K562 (cell line): ENCODE data around the gene TEKT2. TPM values are rescaled to one million over a fixed set of nuclear protein-coding genes. Genes with fewer than 3 reads are reported as not detected.

ENCODE experiments used
- LARP7 ChIP-seq: fragments of 450-650 bp; IDR thresholded peaks from 2 replicates; pipeline ENCODE4 v1.6.1; 2016
- MIER1 ChIP-seq: fragments of 450-650 bp; IDR thresholded peaks from 2 replicates; pipeline ENCODE4 v1.6.1; 2016; ENCODE audit warnings: antibody characterized with exemption, mild to moderate bottlenecking, low read depth
- NR2F6 ChIP-seq: fragments of 450-650 bp; formaldehyde crosslinking; IDR thresholded peaks from 2 replicates; pipeline ENCODE4 v1.4.0; 2020; ENCODE audit warnings: mild to moderate bottlenecking
- TCF7 ChIP-seq: sonication (generic); IDR thresholded peaks from 2 replicates; pipeline ENCODE4 v1.6.1; 2016; ENCODE audit warnings: antibody characterized with exemption, borderline replicate concordance
- TOE1 ChIP-seq, 2 experiments: fragments of 450-650 bp in 1 of 2; sonication (generic) in 1 of 2; formaldehyde crosslinking in 1 of 2; IDR thresholded peaks; 2 replicates each; pipeline versions ENCODE4 v1.7.1 to v1.8.0; 2016 to 2022; ENCODE audit warnings: borderline replicate concordance in 2 of 2, mild to moderate bottlenecking in 2 of 2, antibody characterized with exemption in 1 of 2, inconsistent platforms in 1 of 2, low read depth in 1 of 2, missing genetic modification reagents in 1 of 2, moderate library complexity in 1 of 2
- ZBED1 ChIP-seq: IDR thresholded peaks from 2 replicates; pipeline ENCODE4 v1.6.1; 2014
- ZBTB40 ChIP-seq, 2 experiments: fragments of 450-650 bp in 1 of 2; sonication (generic) in 1 of 2; formaldehyde crosslinking in 1 of 2; IDR thresholded peaks; 2 replicates each; pipeline versions ENCODE4 v1.7.1 to v1.9.0; 2016 to 2022; ENCODE audit warnings: inconsistent platforms in 1 of 2, mild to moderate bottlenecking in 1 of 2, missing genetic modification reagents in 1 of 2
- ZNF668 ChIP-seq: fragments of 250-450 bp; sonication (Bioruptor Pico); IDR thresholded peaks from 2 replicates; pipeline ENCODE4 v1.8.0; 2022; ENCODE audit warnings: mild to moderate bottlenecking, inconsistent platforms
- polyA plus RNA-seq, 8 experiments: library from polyadenylated mRNA; depleted of rRNA in 4 of 8; stranded (reverse) in 5 of 8; unstranded in 3 of 8; fragments of >200 nt; fragmentation: Nextera tagmentation in 2 of 8; fragmentation: Illumina TruSeq in 1 of 8; extraction: Ambion mirVana in 2 of 8; extraction: Trizol in 1 of 8; gene quantifications; 2 replicates each; pipeline versions ENCODE4 v1.2.1 to v1.2.3, GENCODE V29; 2011 to 2014; ENCODE audit warnings: inconsistent platforms in 1 of 8, missing spikeins in 1 of 8
- total RNA-seq, 7 experiments: library from RNA; depleted of rRNA in 6 of 7; stranded (reverse); fragments of >200 nt in 6 of 7; fragmentation: Illumina TruSeq in 2 of 7; extraction: Trizol in 2 of 7; gene quantifications; 2 replicates each; pipeline versions ENCODE4 v1.2.1 to v1.2.3, GENCODE V29; 2011 to 2021; ENCODE audit warnings: low replicate concordance in 1 of 7
- TF ChIP-seq, protein P1 (sequence below): sonication (generic); formaldehyde crosslinking; IDR thresholded peaks from 2 replicates; pipeline ENCODE4 v1.8.0; 2023; ENCODE audit warnings: mild to moderate bottlenecking, missing genetic modification reagents
- TF ChIP-seq, protein P2 (sequence below): fragments of 450-650 bp; formaldehyde crosslinking; IDR thresholded peaks from 2 replicates; pipeline ENCODE4 v1.4.0; 2020; ENCODE audit warnings: mild to moderate bottlenecking, moderate library complexity
- TF ChIP-seq, protein P3 (sequence below): fragments of 250-450 bp; sonication (Bioruptor Pico); IDR thresholded peaks from 2 replicates; pipeline ENCODE4 v1.8.0; 2021; ENCODE audit warnings: mild to moderate bottlenecking, moderate library complexity

Gene TEKT2
- total and polyA plus RNA-seq, 9 of the 15 experiments (the other 6 are each of a cell fraction or from before 2014, with no cell fraction given), result 0.06 to 0.94 (median 0.30) TPM; not detected in 1

- TF ChIP-seq, protein P1, sequence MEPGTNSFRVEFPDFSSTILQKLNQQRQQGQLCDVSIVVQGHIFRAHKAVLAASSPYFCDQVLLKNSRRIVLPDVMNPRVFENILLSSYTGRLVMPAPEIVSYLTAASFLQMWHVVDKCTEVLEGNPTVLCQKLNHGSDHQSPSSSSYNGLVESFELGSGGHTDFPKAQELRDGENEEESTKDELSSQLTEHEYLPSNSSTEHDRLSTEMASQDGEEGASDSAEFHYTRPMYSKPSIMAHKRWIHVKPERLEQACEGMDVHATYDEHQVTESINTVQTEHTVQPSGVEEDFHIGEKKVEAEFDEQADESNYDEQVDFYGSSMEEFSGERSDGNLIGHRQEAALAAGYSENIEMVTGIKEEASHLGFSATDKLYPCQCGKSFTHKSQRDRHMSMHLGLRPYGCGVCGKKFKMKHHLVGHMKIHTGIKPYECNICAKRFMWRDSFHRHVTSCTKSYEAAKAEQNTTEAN (CRISPR knock-in tag), result peak; percentile 98
- TF ChIP-seq, protein P2, sequence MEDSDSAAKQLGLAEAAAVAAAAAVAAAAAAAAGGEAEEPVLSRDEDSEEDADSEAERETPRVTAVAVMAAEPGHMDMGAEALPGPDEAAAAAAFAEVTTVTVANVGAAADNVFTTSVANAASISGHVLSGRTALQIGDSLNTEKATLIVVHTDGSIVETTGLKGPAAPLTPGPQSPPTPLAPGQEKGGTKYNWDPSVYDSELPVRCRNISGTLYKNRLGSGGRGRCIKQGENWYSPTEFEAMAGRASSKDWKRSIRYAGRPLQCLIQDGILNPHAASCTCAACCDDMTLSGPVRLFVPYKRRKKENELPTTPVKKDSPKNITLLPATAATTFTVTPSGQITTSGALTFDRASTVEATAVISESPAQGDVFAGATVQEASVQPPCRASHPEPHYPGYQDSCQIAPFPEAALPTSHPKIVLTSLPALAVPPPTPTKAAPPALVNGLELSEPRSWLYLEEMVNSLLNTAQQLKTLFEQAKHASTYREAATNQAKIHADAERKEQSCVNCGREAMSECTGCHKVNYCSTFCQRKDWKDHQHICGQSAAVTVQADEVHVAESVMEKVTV, result no peak
- TF ChIP-seq MIER1 (no peak), NR2F6 (CRISPR knock-in tag) (no peak), TCF7 (no peak), ZBED1 (no peak), ZBTB40 (IDR thresholded peaks at IDR 0.05) (no peak), ZBTB40 (CRISPR knock-in tag; IDR thresholded peaks at IDR 0.05) (0 out of 2 replicates have a peak, but pooled peaks have one; percentile 30), LARP7 (peak; percentile 56; the same call in 1 of the 2 replicates), TOE1 (IDR thresholded peaks at IDR 0.05; ENCODE audit: borderline replicate concordance) (peak; percentile 69; the same call in 1 of the 2 replicates), TOE1 (CRISPR knock-in tag; IDR thresholded peaks at IDR 0.05; ENCODE audit: borderline replicate concordance, low read depth) (no peak), ZNF668 (CRISPR knock-in tag) (no peak)
- TF ChIP-seq, protein P3, sequence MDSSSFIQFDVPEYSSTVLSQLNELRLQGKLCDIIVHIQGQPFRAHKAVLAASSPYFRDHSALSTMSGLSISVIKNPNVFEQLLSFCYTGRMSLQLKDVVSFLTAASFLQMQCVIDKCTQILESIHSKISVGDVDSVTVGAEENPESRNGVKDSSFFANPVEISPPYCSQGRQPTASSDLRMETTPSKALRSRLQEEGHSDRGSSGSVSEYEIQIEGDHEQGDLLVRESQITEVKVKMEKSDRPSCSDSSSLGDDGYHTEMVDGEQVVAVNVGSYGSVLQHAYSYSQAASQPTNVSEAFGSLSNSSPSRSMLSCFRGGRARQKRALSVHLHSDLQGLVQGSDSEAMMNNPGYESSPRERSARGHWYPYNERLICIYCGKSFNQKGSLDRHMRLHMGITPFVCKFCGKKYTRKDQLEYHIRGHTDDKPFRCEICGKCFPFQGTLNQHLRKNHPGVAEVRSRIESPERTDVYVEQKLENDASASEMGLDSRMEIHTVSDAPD (CRISPR knock-in tag), result no peak
Measured at GRCh38 chr1:36126005-36126716, 42.3 kb downstream of the TEKT2 start (continued).
